HG03025 (cell line): ENCODE data around the gene USP25.

Experiments used
- ATAC-seq: cut with Tn5 transposase; IDR thresholded peaks from one replicate; pipeline ENCODE4 v1.9.1; 2021; ENCODE audit warnings: mild to moderate bottlenecking, moderate library complexity; ENCODE audit not compliant: unreplicated experiment, low FRiP score

Gene USP25

DNA sequence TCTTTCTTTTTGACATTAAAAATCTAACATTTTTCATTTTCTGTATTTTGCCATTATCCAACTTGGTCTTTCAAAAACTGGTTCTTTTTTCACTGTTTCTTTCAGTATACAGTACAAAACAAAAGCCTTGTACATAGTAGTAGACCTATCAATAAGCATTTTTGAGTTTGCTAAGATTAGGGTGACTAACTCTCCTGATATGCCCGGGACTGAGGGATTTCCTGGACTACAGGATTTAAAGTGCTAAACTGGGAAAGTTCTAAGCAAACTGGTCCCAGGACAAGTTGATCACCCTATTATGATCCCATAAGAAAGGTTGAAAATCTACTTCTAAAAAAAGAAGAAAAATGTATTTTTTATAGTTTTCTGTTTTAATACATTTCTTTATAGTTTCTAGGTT lies 120.9 kb downstream of the USP25 start:
- ATAC-seq = no peak

GRCh38 chr21:15852146-15852545 lies 122.4 kb downstream of the USP25 start:
- no peak for ATAC-seq

- ATAC-seq = no peak
These were observed 123.3 kb downstream of the USP25 start for GRCh38 chr21:15853126-15853525.

GRCh38 chr21:15856813-15857212 lies 127.0 kb downstream of the USP25 start:
- no peak for ATAC-seq

DNA sequence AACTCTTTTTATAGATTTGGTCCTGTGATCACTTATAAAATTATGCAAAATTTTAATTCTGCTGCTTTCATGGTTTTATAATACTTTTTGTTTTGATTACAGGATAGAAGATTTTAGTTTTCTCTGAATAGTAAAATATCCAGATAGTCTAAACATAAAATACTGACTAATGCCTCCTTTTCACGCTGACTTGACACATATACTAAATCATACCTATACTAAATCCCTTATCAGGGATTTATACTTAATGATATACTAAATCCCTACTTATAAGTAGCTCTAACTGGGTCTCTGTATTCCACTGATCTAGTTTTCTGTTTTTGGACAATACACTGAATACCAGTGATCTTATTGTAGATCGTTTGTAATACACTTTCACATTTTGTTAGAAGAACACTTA lies 128.0 kb downstream of the USP25 start:
- no peak for ATAC-seq

- ATAC-seq = no peak
These were observed 130.8 kb downstream of the USP25 start for GRCh38 chr21:15860541-15860940.

- no peak for ATAC-seq
These were observed 139.2 kb downstream of the USP25 start for GRCh38 chr21:15868940-15869339.

DNA sequence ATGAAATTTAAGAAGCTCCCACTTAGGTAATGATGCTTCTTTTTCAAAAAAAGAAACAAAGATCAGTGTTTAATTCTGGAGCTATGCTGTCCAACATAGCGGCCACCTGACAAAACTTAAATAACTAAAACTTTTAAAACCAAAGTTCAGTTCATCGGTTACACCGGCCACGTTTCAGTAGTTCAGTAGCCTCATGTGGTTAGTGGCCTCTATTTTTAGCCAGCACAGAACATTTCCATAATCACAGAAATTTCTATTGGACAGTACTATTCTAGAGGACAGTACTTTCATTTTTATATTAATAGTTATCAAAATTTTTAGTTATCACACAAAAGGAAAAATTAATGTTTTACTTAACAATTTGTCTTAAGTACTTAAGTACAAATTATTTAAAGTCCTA lies 141.0 kb downstream of the USP25 start:
- ATAC-seq = no peak

DNA sequence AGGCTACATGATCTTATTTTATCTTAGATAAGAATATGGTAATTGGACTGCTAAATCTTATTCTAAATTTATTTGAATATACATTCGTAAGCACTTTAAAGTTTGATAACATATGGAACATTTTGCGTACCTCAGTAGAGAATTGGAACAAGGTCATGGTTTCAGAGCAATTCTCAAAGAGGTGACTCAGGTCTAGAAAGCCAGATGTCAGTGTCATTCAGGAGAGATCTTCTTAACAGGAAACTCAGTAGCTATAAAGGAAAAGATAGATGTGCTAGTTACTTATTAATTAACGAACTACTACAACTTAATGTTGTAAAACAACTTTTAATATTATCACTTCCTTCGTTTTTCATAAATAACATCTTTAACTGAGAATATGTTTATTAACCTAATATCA lies 142.5 kb downstream of the USP25 start:
- ATAC-seq = no peak

DNA sequence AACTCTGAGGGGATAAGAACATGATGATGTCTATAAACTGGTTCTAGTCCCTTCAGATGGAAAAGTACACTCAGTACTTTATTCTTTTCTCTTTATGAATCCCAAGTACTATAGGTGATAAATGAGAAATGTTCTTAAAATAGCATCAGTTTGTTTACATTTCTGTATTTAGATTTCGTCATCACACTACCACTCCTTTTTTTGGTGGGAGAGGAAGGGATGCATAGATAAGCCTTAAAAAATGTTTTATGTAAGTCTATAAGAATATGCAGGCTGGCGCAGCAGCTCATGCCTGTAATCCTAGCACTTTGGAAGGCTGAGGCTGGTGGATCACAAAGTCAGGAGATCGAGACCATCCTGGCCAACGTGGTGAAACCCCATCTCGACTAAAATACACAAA lies 144.8 kb downstream of the USP25 start:
- ATAC-seq = no peak

GRCh38 chr21:15875286-15875685 lies 145.5 kb downstream of the USP25 start:
- no peak for ATAC-seq

- no peak for ATAC-seq
These were observed 164.1 kb downstream of the USP25 start for GRCh38 chr21:15893902-15894301.

DNA sequence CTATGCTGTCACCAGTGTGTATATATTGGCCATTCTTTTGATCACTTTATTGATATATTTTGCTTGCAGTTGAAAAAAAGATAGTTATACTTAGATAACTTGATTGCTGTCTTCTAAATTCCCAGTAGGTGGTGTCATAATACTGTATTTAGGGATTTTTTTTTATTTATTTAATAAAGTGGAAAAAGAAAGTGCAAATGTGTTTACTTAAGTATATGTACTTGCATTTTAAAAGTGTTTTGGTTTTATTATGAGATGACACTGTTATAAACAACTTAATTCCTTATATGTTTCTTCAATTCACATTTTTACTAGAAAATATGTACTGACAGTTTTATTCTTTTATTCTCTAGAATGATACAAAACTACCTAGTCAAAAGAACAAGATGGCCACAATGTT lies 164.8 kb downstream of the USP25 start:
- no peak for ATAC-seq

GRCh38 chr21:15895142-15896106 lies 165.6 kb downstream of the USP25 start:
- no peak for ATAC-seq

DNA sequence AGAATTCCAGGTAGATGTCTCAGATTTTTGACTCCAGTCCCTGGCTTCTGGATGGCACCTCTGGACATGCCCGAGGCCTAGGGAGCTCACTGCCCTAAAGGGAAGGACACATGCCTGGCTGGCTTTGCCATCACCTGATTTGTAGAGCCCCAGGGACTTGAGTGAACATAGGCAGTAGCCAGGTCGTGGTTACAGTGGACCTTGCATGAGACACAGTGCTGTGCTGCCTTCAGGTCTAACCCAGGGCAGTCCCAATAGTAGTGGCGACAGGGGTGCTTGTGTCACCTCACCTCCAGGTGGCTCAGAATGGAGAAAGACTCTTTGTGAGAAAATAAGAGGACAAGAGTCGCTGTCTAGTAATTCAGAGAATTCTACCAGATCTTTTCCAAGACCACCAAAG lies 166.7 kb downstream of the USP25 start:
- ATAC-seq = no peak

- ATAC-seq = no peak
These were observed 174.6 kb downstream of the USP25 start for GRCh38 chr21:15904389-15904788.

- ATAC-seq = no peak
These were observed 178.4 kb downstream of the USP25 start for GRCh38 chr21:15908187-15908586.

DNA sequence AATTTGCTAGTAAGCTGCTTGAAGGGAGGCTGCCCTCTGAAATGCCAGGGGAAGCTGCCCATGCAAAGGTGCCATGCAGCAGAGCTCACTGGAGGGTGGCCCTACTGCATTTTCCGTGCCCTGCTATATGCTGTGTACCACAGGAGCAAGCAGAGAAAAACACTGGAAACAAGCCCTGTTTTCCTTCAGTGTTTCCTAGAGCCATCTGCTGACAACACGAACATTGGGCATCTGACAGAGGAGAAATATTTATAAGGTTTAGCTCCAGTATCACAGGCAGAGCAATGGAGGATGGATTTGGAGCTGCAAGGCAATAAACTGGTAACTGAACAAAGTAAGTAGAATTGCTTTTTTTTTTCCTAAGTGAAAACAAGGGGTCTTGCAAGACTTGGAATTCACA lies 198.4 kb downstream of the USP25 start:
- ATAC-seq = no peak

DNA sequence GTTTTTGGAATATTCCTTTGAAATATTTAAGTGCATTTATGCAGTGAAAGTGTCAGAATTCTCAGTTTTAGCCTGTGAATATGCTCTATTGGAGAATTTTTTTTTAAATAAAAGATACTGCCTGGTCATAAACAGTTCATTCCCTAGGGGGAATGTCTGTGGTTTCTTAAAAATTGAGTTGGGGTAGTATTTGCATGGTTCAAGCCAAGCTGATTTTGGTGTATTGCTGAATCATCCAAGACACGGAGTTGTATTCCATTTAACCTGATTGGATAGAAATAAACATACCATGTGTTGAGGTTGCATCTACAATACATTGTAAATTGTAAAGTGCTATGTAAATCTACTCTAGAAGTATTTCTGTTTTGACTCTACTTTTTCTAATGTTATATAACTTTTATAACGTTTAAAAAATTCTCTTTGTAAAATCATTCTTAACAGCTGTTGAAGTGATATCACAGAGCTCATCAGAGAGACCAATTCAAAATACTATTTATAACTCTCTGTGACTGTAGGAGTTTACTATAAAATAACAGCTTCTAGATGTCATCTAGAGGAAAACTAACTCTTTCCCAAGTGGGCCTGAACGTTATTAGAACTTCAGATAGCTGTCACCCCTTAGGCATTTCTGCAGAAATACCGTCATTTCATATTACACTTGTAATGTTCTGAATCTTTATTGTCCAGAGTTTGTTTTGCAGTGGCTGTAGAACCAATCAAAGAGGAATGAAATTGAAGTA lies 199.1 kb downstream of the USP25 start:
- no peak for ATAC-seq

DNA sequence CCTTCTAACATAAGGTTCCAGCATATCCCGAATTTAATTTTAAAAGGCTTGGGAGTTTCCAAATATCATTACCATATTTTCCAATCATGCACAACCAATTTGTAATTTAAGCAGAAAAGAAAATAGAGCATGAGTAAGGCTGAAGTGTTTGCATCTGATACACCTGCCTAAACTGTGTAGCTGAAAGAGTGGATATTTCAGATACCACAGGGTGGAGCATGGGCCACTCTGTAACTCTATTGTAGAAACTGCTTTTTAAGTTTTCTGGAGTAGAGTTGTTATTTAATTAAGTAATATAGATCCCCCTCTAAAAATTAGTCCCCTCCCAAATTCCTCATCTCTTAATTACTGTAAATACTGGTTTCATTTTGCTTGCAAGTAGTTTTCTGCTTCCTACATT lies 199.8 kb downstream of the USP25 start:
- ATAC-seq = no peak
